ENCODE measurements around the gene LRRK2. TPM values are rescaled to one million over a fixed set of nuclear protein-coding genes. Genes with fewer than 3 reads are reported as not detected.

The LRRK2 gene
- total RNA-seq, 1 experiment from 2014 or later: 0.33 TPM

DNA sequence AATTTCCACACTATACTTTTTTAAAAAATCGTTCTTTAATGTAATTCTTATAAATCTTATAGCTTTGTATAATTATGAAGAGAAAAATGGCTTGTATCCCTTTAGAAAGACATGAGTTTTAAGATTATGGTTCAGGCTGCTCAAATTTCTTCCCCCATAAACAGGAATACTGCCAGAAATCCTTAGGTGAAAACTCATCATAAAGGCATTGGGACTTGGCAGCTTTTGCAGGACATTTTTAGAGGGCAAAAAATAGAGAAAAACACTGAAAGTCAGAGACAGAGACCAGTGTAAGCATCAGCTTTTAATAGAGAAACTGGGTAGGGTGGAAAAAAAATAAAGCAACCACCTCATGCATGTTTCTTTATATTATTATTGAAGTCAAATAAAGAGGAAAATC is 29.1 kb downstream of the LRRK2 start:
- ChIA-PET POLR2A (ENCODE audit: unreplicated experiment) (no interaction called here), CTCF (no interaction called here)
- Histone ChIP-seq H3K27me3 (ENCODE audit: low read length) (0 out of 2 replicates have a peak, but pooled peaks cover 3% of the 10 kb centered on the region), H3K4me1 (ENCODE audit: insufficient read depth, low read length) (no peaks in the 10 kb centered on the region), H4K20me1 (ENCODE audit: low read length) (no peaks in the 10 kb centered on the region), H3K9me3 (ENCODE audit: low read length) (no peaks in the 10 kb centered on the region), H3F3A (ENCODE audit: low read length, unreplicated experiment) (no peaks in the 10 kb centered on the region), H3K4me2 (ENCODE audit: low read length) (no peak overlapping the region), H3K27ac (ENCODE audit: low read length) (no peak overlapping the region), H3K36me3 (ENCODE audit: low read depth, low read length) (no peaks in the 10 kb centered on the region), H3K9me2 (replicated peaks; ENCODE audit: low read length) (no peaks in the 10 kb centered on the region), H2AFZ (ENCODE audit: low read length) (no peak overlapping the region), H3K9ac (ENCODE audit: low read length) (no peak overlapping the region), H3K79me2 (ENCODE audit: low read length) (no peaks in the 10 kb centered on the region), H3K4me3 (ENCODE audit: low read length) (no peak overlapping the region)
- no TSS peak for BruUV-seq (replicated peaks)
- TF ChIP-seq EZH2phosphoT487 (IDR thresholded peaks at IDR 0.05; ENCODE audit: borderline replicate concordance, low read length) (no peak), CTCF (conservative IDR thresholded peaks at IDR 0.05; ENCODE audit: low read depth, low read length) (no peak), EZH2 (IDR thresholded peaks at IDR 0.05; ENCODE audit: low read length, unreplicated experiment) (no peak)
- DNase-seq (no peak), ATAC-seq (no peak)
- intact Hi-C loops (cut with micrococcal nuclease): no loop called here

DNA sequence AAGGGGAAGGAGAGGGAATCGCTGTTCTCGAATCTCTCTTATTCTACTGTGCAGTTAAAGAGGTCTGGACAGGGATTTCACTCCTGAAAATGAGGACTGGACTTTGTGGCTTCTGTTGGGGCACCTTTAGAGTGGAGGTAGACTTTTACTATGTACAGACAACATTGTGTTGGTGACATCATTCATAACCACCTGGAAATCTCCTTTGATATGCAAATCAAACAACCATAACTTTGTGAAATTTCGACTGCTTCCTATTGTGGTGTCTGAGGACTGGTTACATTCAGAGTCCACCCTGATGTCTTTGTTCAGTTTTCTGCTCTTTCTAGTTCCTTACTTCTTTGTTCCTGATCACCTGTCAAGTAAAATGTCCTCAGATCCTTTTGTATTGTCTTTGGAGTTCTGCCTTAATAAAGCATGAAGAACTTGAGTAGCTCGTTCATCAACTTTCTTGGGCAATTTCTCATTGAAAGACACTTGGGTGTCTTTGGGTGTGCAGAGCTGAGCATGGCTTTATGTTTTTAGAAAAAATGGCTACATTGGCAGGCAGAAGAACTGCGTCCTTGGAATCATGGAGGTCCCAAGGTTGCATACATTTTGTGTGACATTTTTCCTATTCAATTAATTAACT is 29.8 kb downstream of the LRRK2 start:
- Histone ChIP-seq H4K20me1 (ENCODE audit: low read length) (no peaks in the 10 kb centered on the region), H3K9me3 (ENCODE audit: low read length) (no peaks in the 10 kb centered on the region), H3K9me2 (replicated peaks; ENCODE audit: low read length) (no peaks in the 10 kb centered on the region), H3K4me2 (ENCODE audit: low read length) (no peak overlapping the region), H3K27ac (ENCODE audit: low read length) (no peak overlapping the region), H3K4me3 (ENCODE audit: low read length) (no peak overlapping the region), H3K27me3 (ENCODE audit: low read length) (0 out of 2 replicates have a peak, but pooled peaks cover 3% of the 10 kb centered on the region), H3K4me1 (ENCODE audit: insufficient read depth, low read length) (no peaks in the 10 kb centered on the region), H3K36me3 (ENCODE audit: low read depth, low read length) (no peaks in the 10 kb centered on the region), H3K79me2 (ENCODE audit: low read length) (no peaks in the 10 kb centered on the region), H3F3A (ENCODE audit: low read length, unreplicated experiment) (no peaks in the 10 kb centered on the region), H3K9ac (ENCODE audit: low read length) (no peak overlapping the region), H2AFZ (ENCODE audit: low read length) (no peak overlapping the region)
- no TSS peak for BruUV-seq (replicated peaks)
- intact Hi-C loops (cut with micrococcal nuclease): no loop called here
- no peak for TF ChIP-seq EZH2 (IDR thresholded peaks at IDR 0.05; ENCODE audit: low read length, unreplicated experiment)
- no peak for TF ChIP-seq CTCF (conservative IDR thresholded peaks at IDR 0.05; ENCODE audit: low read depth, low read length)
- TF ChIP-seq EZH2phosphoT487 (IDR thresholded peaks at IDR 0.05; ENCODE audit: borderline replicate concordance, low read length): no peak
- no peak for ATAC-seq
- DNase-seq: no peak
- ChIA-PET CTCF (no interaction called here), POLR2A (ENCODE audit: unreplicated experiment) (no interaction called here)

DNA sequence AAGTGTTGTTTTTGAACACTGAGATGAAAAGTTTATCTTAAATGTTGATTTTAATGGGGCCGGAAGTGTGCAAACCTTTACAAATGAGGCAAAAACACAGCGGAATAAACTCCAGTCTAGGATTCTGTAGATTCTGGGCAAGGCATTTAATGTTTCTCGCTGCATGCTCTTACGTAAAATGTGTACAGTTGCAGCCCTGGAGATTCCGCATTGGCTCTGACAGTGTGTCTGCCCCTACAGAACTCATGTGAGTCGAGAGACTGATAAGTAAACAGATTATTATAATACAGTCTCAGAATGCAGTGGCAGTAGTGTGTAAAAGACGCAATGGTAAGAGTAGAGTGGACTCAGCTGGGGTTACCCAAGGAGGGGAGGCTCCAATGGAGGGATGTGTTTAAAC is 33.6 kb downstream of the LRRK2 start:
- Histone ChIP-seq H3K9me3 (ENCODE audit: low read length) (no peaks in the 10 kb centered on the region), H3K4me2 (ENCODE audit: low read length) (no peak overlapping the region), H3K9me2 (replicated peaks; ENCODE audit: low read length) (no peaks in the 10 kb centered on the region), H3K9ac (ENCODE audit: low read length) (no peak overlapping the region), H3F3A (ENCODE audit: low read length, unreplicated experiment) (no peaks in the 10 kb centered on the region), H3K36me3 (ENCODE audit: low read depth, low read length) (no peaks in the 10 kb centered on the region), H3K27ac (ENCODE audit: low read length) (no peak overlapping the region), H2AFZ (ENCODE audit: low read length) (no peak overlapping the region), H3K79me2 (ENCODE audit: low read length) (no peaks in the 10 kb centered on the region), H4K20me1 (ENCODE audit: low read length) (no peaks in the 10 kb centered on the region), H3K27me3 (ENCODE audit: low read length) (no peaks in the 10 kb centered on the region), H3K4me1 (ENCODE audit: insufficient read depth, low read length) (no peaks in the 10 kb centered on the region), H3K4me3 (ENCODE audit: low read length) (no peak overlapping the region)
- intact Hi-C loops (cut with micrococcal nuclease): no loop called here
- no peak for ATAC-seq
- TF ChIP-seq EZH2 (IDR thresholded peaks at IDR 0.05; ENCODE audit: low read length, unreplicated experiment) (no peak), EZH2phosphoT487 (IDR thresholded peaks at IDR 0.05; ENCODE audit: borderline replicate concordance, low read length) (no peak), CTCF (conservative IDR thresholded peaks at IDR 0.05; ENCODE audit: low read depth, low read length) (no peak)
- POLR2A ChIA-PET (ENCODE audit: unreplicated experiment): no interaction called here
- CTCF ChIA-PET: no interaction called here
- no peak for DNase-seq
- no TSS peak for BruUV-seq (replicated peaks)
